OCI-LY3 (cell line): ENCODE results near the gene ELAVL3.

Experiments used
- CTCF ChIP-seq: fragments of 200-600, 300-600 bp; sonication (generic); IDR thresholded peaks from 2 replicates; pipeline ENCODE4 v1.5.1; 2014; ENCODE audit warnings: antibody characterized with exemption, low read length, low read depth
- EZH2phosphoT487 ChIP-seq: fragments of 200-600 bp; shearing (Covaris generic); IDR thresholded peaks from 2 replicates; pipeline ENCODE4 v1.6.1; 2018; ENCODE audit warnings: antibody characterized with exemption, mixed run types, low read depth

GRCh38 chr19:11485245-11485837, 4.5 kb upstream of the ELAVL3 start:
- TF ChIP-seq CTCF (no peak), EZH2phosphoT487 (no peak)
